ENCODE data around the gene DOCK4. TPM values are rescaled to one million over a fixed set of nuclear protein-coding genes. Genes with fewer than 3 reads are reported as not detected.

Gene DOCK4
- polyA plus RNA-seq, 2 of the 4 experiments (the other 2 are of a cell fraction): 13.7 to 15.7 TPM

DNA sequence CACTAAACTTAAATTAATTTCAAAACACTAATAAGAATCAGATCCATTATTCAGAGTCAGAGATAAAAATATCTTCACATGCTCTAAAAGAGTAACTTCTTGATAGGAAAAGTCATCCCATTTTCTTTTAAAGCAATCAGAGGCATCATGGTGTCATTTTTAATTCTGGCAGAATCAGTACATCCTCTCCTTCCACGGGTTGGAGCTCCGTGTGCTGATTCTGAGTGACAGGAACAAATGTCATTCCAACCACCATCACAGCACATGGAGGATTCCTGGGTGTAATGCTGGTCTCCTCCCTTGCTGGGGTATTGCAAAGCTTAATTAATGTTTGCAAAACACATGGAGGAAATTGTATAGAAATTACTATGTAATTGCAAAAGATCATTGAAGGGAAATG is 529.4 kb downstream of the DOCK4 start (continued):
- TF ChIP-seq CTCF (IDR thresholded peaks at IDR 0.05) (no peak), NR3C1 (IDR thresholded peaks at IDR 0.05) (no peak), GATA3 (IDR thresholded peaks at IDR 0.05; ENCODE audit: borderline replicate concordance) (no peak), CBX8 (IDR thresholded peaks at IDR 0.05) (no peak), CHD4 (IDR thresholded peaks at IDR 0.05; ENCODE audit: borderline replicate concordance) (no peak), HMGXB4 (CRISPR knock-in tag; IDR thresholded peaks at IDR 0.05; ENCODE audit: borderline replicate concordance) (no peak), CEBPB (IDR thresholded peaks at IDR 0.05) (no peak), JUN (IDR thresholded peaks at IDR 0.05) (no peak)

Small RNAs within 50 kb of the gene (small RNA-seq; reads per million reads assigned to genes)
- gene RNA5SP237: 0 reads per million in 6 experiments

Other genes with a start within 250 kb of the DOCK4 start
- 25.8 and 31.9 TPM in 2 replicates for gene ZNF277, start 296 bp upstream of the DOCK4 start, polyA plus RNA-seq (2011; rRNA removed)
- gene ZNF277, start 296 bp upstream of the DOCK4 start, polyA plus RNA-seq (2017; fragmentation: RNase III; extraction: RNeasy Plus Mini Kit Qiagen cat#74134 plus additional on column Dnase treatment): 18.5 to 23.4 TPM (median 22.5 TPM) in 3 replicates
- 95.1 and 129 TPM in 2 replicates for gene IFRD1, start 244.1 kb upstream of the DOCK4 start, polyA plus RNA-seq (2011; rRNA removed)
- gene IFRD1, start 244.1 kb upstream of the DOCK4 start, polyA plus RNA-seq (2017; fragmentation: RNase III; extraction: RNeasy Plus Mini Kit Qiagen cat#74134 plus additional on column Dnase treatment): 38.8 to 42.7 TPM (median 40.2 TPM) in 3 replicates